ENCODE data around the gene CTSL. TPM values are rescaled to one million over a fixed set of nuclear protein-coding genes. Genes with fewer than 3 reads are reported as not detected.

CTSL gene
- total RNA-seq, 1 experiment from 2014 or later: 165 TPM

DNA sequence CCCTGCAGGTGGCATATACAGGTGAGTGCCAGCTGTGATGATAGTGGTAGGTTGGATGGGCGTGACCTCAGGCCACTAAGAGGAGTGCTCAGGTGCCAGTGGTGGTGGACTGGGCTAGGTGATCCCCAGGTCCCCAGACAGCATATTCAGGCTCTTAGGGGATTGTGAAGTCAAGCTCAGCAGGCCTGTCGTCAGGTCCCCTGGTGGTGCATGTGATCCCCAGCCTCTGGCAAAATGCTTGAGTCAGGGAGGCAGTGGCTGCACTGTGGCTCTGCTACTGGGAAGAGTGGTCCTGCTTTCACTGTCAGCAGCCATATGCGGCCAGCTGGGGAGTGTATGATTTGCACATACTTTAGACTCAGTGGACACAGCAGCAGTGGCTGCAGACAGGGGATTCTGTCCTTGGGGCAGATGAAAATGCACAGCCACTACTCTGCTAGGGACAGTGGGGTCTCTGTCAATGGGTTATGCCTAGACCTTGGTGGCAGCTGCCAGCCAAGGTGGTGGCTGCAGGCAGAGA, 31.6 kb upstream of the CTSL start:
- no peak for DNase-seq
- Histone ChIP-seq H3K27me3 (no peaks in the 10 kb centered on the region), H3K36me3 (peaks cover 64% of the 10 kb centered on the region), H3K4me3 (no peak overlapping the region), H3K9me3 (peaks cover 3% of the 10 kb centered on the region; the same call in 1 of the 2 replicates)

DNA sequence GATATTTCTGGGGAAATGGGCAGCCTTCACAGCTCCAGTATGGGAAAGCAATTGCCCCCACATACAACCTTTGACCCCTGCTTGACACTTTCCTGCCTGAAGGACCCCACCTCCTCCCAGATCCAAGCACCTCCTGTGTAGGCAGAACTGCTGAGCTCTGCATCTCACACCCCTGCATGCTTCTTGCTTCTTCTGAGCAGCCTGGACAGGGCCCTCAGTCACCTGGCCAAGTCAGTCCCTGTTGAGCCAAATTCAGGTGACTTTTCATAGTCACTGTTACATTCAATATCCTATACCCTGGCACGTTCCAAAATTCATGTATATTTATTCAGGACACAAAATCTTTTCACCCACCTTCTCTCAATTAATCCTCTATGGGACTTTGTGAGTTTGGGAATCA, 30.4 kb upstream of the CTSL start:
- H3K27me3 ChIP-seq: no peaks in the 10 kb centered on the region
- no peak overlapping the region for H3K4me3 ChIP-seq
- DNase-seq: no peak
- peaks cover 3% of the 10 kb centered on the region; the same call in 1 of the 2 replicates for H3K9me3 ChIP-seq
- peaks cover 69% of the 10 kb centered on the region for H3K36me3 ChIP-seq

DNA sequence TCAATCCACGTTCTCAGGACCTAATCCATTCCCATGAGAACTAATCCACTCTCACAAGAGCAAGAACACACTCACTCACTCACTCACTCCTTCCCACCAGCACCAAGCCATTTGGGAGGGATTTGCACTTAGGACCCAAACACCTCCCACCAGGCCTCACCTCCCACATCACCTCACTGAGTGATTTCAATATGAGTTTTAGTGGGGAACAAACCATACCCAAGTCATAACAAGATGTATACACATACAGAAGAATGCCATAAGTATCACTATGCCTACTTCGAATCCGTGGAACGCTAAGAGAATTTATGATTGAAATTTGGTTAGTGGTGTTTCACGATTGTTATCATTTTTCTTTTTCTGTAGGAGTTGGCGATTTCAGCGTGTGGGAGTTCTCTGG, 29.3 kb upstream of the CTSL start:
- DNase-seq: no peak
- Histone ChIP-seq H3K4me3 (no peak overlapping the region), H3K36me3 (peaks cover 69% of the 10 kb centered on the region), H3K9me3 (peaks cover 3% of the 10 kb centered on the region; the same call in 1 of the 2 replicates), H3K27me3 (no peaks in the 10 kb centered on the region)

DNA sequence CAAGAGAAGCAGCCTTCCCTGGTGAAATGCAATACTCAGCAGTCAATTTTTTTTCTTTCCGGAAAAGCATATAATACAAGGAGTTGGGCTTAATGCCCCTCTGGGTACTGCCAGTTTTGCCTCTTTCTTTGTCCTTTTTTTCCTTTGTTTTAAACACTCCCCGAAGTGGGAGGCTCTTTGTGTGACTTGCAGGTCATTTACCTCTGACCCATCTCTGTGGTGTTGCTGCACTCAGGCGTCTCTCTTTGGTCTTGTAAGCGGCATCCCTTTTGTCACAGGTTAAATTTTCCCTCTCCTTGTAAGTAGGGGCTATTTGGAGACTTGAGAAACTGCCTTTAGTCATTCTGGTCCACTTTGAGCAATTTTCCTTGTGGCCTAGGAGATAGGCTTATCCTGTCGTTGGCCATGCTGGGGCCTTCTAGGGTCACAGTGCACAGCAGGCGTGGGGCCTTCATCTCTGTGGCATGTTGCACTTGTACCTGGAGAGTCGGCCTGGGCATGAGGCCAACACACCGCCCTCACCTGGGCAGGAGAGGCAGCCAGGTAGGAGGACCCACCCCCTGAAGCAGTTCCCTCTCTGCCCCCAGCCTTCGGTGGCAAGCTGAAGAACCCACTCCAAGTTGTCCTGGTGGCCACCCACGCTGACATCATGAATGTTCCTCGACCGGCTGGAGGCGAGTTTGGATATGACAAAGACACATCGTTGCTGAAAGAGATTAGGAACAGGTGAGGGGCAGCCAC, 27.7 kb upstream of the CTSL start:
- H3K27me3 ChIP-seq: no peaks in the 10 kb centered on the region
- H3K4me3 ChIP-seq: no peak overlapping the region
- peaks cover 70% of the 10 kb centered on the region for H3K36me3 ChIP-seq
- peaks cover 2% of the 10 kb centered on the region; the same call in 1 of the 2 replicates for H3K9me3 ChIP-seq
- no peak for DNase-seq

DNA sequence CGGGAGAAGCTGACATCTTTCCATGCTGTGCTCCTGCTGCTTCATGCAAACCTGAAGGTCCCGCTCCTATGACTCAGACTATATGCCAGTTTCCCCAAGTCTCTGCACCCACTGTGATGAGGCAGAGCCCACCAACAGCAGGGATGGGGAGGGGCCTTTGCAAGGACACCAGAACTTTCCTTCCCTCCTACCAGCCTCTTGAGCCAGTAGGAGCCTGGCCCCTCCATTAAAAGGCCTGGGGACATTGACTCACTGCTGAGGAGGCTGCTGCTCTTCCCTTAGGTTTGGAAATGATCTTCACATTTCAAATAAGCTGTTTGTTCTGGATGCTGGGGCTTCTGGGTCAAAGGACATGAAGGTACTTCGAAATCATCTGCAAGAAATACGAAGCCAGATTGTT, 26.1 kb upstream of the CTSL start:
- DNase-seq: no peak
- Histone ChIP-seq H3K27me3 (no peaks in the 10 kb centered on the region), H3K4me3 (no peak overlapping the region), H3K9me3 (no peaks in the 10 kb centered on the region), H3K36me3 (peaks cover 80% of the 10 kb centered on the region)

DNA sequence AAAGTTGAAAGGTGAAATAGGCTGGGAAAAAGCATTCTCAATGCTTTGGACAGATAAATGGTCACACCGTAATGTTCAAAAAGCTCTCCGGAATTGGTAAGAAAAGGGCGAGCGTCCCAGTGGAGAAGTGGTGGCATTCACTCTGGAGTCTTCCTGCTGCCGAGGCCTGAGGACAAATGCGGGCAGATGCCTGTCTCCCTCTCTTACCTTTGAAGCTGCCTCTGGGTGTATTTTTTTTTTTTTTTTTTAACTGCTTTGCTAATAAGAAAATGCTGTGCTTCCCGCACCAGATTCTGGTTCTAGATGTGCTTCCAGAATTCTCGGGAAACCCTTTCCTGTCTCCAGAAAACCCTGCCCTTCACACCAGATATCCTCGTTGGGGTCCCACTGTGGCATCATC, 24.4 kb upstream of the CTSL start:
- Histone ChIP-seq H3K4me3 (no peak overlapping the region), H3K36me3 (peaks cover 82% of the 10 kb centered on the region), H3K9me3 (no peaks in the 10 kb centered on the region), H3K27me3 (no peaks in the 10 kb centered on the region)
- DNase-seq: no peak

DNA sequence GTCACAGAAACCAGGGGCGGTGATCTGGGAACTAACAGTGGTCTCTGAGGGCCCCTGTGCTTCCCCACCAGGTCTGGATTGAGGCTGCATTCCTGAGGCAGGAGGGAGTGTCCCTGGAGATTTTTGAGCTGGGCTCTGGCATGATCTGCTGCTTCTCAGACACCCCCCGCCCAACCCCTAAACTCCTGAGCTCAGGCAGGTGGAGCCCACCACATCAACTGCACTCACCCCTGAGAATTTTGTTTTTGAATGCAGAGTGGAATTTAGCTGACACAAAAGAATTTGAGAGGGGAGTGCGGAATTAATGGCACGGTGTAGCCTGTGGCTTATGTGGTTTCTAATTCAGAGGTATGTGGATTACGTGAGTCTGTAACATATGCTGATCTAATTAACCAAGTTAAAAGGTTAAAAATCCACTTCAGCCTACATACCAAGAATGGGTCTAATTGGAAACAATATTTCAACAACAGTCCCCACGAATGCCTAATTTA, 23.9 kb upstream of the CTSL start:
- no peak for DNase-seq
- peaks cover 82% of the 10 kb centered on the region for H3K36me3 ChIP-seq

DNA sequence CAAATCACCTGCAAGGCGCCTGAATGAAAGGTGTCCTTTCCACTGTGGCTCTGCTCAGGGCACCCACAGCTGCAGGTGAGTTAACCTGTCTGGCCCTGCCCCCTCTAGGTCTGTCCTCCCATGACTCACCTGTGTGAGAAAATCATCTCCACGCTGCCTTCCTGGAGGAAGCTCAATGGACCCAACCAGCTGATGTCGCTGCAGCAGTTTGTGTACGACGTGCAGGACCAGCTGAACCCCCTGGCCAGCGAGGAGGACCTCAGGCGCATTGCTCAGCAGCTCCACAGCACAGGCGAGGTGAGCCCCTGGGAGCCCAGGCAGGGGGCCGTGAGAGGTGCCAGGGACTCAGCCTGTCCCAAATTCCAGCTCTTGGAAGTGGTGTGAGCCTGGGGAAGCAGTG, 23.0 kb upstream of the CTSL start:
- no peak for DNase-seq
- H3K27me3 ChIP-seq: no peaks in the 10 kb centered on the region
- no peak overlapping the region for H3K4me3 ChIP-seq
- H3K9me3 ChIP-seq: no peaks in the 10 kb centered on the region
- H3K36me3 ChIP-seq: peaks cover 81% of the 10 kb centered on the region

More for the DNA sequence above, 23.9 kb upstream of the CTSL start:
- Histone ChIP-seq H3K4me3 (no peak overlapping the region), H3K9me3 (no peaks in the 10 kb centered on the region), H3K27me3 (no peaks in the 10 kb centered on the region)

DNA sequence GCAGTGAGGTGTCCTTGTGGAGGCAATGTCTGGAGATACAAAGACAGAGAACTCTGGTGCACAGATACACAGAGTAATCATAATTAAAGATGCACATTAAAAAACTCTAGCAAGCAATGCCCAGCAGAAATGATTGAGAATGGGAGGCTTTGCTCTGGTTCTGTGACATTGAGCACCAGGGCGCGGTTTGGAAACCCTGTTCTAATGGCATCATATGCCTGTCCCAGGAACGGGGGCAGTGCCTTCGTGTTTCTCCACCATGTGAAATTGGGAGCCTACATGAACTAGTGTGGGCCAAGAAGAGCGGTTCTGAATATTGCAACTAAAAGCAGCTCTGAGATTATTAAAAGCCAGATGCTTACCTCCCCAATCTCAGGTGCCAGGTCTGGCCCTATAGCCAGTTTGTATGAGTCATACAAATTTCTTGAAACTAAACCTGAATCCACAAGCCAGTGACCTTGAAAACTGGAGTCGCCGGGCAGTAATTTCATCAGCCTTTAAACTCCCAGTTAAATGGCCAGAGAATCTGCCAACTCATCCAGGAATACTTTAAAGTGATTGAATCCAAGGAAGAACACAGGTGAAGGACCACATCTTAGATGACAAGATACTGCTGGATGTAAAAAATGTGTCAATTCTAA, 22.2 kb upstream of the CTSL start:
- no peak overlapping the region for H3K4me3 ChIP-seq
- no peaks in the 10 kb centered on the region for H3K27me3 ChIP-seq
- H3K9me3 ChIP-seq: no peaks in the 10 kb centered on the region
- peaks cover 81% of the 10 kb centered on the region for H3K36me3 ChIP-seq
- no peak for DNase-seq

DNA sequence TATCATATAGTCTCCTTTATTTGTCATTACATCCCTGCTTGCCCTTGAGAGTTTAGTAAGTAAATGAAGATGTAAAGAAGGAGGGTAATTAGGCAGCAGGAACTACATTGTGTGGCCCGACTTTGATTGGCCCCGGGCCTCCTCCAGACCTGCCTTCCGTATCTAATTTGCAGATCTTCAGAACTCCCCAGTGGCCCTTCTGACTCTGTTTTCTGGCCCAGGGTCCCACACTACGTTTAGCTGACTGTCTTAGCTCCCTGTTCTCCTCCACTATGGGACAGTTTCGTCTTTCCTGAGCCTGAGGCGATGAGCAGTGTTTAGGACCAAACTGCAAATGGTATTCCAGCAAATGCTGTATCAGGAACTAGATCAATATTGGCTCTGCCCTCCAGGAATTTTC, 21.6 kb upstream of the CTSL start:
- Histone ChIP-seq H3K9me3 (no peaks in the 10 kb centered on the region), H3K36me3 (peaks cover 81% of the 10 kb centered on the region), H3K4me3 (no peak overlapping the region), H3K27me3 (no peaks in the 10 kb centered on the region)
- no peak for DNase-seq

DNA sequence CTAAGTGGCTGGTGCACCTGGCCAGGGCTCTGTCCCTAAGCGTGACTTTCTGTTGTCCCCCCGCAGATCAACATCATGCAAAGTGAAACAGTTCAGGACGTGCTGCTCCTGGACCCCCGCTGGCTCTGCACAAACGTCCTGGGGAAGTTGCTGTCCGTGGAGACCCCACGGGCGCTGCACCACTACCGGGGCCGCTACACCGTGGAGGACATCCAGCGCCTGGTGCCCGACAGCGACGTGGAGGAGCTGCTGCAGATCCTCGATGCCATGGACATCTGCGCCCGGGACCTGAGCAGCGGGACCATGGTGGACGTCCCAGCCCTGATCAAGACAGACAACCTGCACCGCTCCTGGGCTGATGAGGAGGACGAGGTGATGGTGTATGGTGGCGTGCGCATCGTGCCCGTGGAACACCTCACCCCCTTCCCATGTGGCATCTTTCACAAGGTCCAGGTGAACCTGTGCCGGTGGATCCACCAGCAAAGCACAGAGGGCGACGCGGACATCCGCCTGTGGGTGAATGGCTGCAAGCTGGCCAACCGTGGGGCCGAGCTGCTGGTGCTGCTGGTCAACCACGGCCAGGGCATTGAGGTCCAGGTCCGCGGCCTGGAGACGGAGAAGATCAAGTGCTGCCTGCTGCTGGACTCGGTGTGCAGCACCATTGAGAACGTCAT, 19.7 kb upstream of the CTSL start:
- peaks cover 68% of the 10 kb centered on the region for H3K36me3 ChIP-seq
- H3K27me3 ChIP-seq: no peaks in the 10 kb centered on the region
- no peak overlapping the region for H3K4me3 ChIP-seq
- H3K9me3 ChIP-seq: no peaks in the 10 kb centered on the region
- DNase-seq: no peak

DNA sequence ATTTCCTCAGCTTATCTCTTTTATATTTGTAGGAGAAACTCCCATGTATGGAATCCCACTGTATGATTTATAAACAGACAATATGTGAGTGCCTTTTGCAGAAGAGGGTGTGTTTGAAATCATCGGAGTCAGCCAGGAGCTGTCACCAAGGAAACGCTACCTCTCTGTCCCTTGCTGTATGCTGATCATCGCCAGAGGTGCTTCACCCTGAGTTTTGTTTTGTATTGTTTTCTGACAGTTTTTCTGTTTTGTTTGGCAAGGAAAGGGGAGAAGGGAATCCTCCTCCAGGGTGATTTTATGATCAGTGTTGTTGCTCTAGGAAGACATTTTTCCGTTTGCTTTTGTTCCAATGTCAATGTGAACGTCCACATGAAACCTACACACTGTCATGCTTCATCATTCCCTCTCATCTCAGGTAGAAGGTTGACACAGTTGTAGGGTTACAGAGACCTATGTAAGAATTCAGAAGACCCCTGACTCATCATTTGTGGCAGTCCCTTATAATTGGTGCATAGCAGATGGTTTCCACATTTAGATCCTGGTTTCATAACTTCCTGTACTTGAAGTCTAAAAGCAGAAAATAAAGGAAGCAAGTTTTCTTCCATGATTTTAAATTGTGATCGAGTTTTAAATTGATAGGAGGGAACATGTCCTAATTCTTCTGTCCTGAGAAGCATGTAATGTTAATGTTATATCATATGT, 18.0 kb upstream of the CTSL start:
- DNase-seq: no peak
- Histone ChIP-seq H3K27me3 (no peaks in the 10 kb centered on the region), H3K36me3 (peaks cover 58% of the 10 kb centered on the region), H3K4me3 (no peak overlapping the region), H3K9me3 (no peaks in the 10 kb centered on the region)

DNA sequence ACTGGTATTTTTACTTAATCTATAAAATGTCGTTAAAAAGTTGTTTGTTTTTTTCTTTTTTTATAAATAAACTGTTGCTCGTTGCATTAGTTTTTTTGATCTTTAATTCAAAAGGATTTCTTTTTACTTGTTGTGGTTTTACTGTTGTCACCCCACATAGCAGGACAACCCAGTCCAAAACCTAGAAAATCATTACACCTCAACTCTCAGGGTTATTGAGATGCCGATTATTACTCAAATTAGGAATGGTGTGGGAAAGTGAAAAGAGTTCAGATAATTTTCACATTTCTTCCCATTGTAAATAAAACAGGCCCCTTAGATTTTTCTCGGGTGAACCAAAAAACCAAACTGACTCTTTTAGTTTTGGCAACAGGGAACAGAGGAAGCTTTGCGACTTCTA, 17.4 kb upstream of the CTSL start:
- H3K36me3 ChIP-seq: peaks cover 52% of the 10 kb centered on the region
- H3K27me3 ChIP-seq: no peaks in the 10 kb centered on the region
- no peak for DNase-seq
- no peaks in the 10 kb centered on the region for H3K9me3 ChIP-seq
- no peak overlapping the region for H3K4me3 ChIP-seq

DNA sequence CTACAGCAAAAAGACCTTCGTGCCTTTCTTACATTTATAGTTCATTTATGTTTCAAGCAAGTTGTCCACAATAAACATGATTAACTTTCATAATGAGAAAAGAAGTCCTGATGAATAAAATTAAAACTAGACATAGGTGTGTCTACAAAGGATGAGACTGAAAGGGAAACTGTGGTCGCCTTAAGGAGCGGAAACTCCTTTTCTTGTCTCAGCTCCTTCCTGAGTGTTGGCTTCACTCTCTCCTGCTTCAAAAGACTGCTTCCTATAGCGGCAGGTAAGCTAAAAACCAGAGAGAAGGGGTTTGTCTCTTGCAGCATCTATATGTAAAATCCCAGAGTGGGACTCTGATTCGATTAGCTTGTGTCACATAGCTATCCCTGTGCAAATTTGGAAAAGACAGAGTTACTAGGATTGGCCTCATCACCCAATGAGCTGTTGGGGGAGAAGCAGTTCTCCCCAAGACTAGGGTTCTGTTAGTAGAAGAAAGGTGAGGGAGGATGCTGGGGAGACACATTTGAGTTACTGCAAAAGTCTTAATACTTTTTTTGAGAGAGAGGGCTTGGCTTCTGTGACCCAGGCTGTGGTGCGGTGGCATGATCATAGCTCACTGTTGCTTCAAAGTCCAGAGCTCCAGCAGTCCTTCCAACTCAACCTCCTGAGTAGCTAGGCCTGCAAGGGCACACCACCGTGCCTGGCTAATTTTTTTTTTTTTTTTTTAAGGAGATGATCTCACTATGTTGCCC, 16.8 kb upstream of the CTSL start:
- Histone ChIP-seq H3K9me3 (no peaks in the 10 kb centered on the region), H3K4me3 (no peak overlapping the region), H3K27me3 (no peaks in the 10 kb centered on the region), H3K36me3 (peaks cover 46% of the 10 kb centered on the region)
- no peak for DNase-seq

DNA sequence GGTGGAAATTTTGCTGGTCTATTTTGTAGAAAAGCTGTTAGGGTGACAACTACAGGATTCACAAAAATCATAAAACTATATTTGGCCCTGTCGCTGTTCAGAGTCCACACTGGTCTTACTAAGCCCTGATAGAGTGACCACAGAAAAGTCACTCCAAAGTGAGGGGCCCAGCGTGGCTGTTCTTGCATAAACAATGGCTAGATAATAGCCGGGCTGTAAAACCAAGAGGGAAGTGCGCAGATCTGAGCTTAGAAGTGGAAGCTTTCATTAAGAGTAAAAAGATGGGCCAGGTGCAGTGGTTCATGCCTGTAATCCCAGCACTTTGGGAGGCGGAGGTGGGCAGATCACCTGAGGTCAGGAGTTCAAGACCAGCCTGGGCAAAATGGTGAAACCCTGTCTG, 15.5 kb upstream of the CTSL start:
- no peak for DNase-seq
- H3K27me3 ChIP-seq: no peaks in the 10 kb centered on the region
- H3K36me3 ChIP-seq: peaks cover 38% of the 10 kb centered on the region
- H3K9me3 ChIP-seq: no peaks in the 10 kb centered on the region
- no peak overlapping the region for H3K4me3 ChIP-seq

Data from MG63 (cell line).